Right lung (tissue), 5 donors: ENCODE results near the gene CYP4F3. TPM values are rescaled to one million over a fixed set of nuclear protein-coding genes. Genes with fewer than 3 reads are reported as not detected.
"Not testable (repeated sequence)": the region's sequence is repeated elsewhere in the genome, so short reads cannot be mapped to it uniquely, and the experiment has no call there.

ENCODE experiments used
- DNase-seq, 2 donors: peaks; one replicate each; pipeline ENCODE4 v3.0.0-alpha.2; 2013
- polyA plus RNA-seq, 5 donors: library from polyadenylated mRNA; unstranded; fragments of 120-200 nt; gene quantifications; one replicate each; pipeline versions ENCODE4 v1.2.1 to v1.2.3, GENCODE V29; 2013; ENCODE audit warnings: inconsistent platforms in 1 of 5, low replicate concordance in 1 of 5; ENCODE audit not compliant: insufficient read length in 5 of 5, insufficient read depth in 1 of 5

The CYP4F3 gene
- polyA plus RNA-seq, 5 donors: 0.09 to 1.1 (median 0.27) TPM

GRCh38 chr19:15629003-15629880 lies 11.5 kb upstream of the CYP4F3 start:
- peak; percentile 27 to 46 for DNase-seq

GRCh38 chr19:15631817-15632216 lies 8.9 kb upstream of the CYP4F3 start:
- DNase-seq: no peak

GRCh38 chr19:15633082-15633835 lies 7.4 kb upstream of the CYP4F3 start:
- no peak for DNase-seq

- DNase-seq: no peak
These were observed 6.6 kb upstream of the CYP4F3 start for GRCh38 chr19:15634105-15634504.

- no peak for DNase-seq
These were observed 5.5 kb upstream of the CYP4F3 start for GRCh38 chr19:15635016-15635805.

GRCh38 chr19:15636026-15636425 lies 4.7 kb upstream of the CYP4F3 start:
- no peak for DNase-seq

GRCh38 chr19:15639596-15639995 lies 1.1 kb upstream of the CYP4F3 start:
- DNase-seq: no peak

GRCh38 chr19:15640904-15641597 lies 354 bp downstream of the CYP4F3 start:
- DNase-seq: no peak

- DNase-seq: no peak
These were observed 1.3 kb downstream of the CYP4F3 start for GRCh38 chr19:15641901-15642491.

GRCh38 chr19:15642807-15643206 lies 2.1 kb downstream of the CYP4F3 start:
- no peak for DNase-seq

GRCh38 chr19:15643387-15643786 lies 2.7 kb downstream of the CYP4F3 start:
- no peak for DNase-seq

- no peak for DNase-seq
These were observed 3.5 kb downstream of the CYP4F3 start for GRCh38 chr19:15644066-15644741.

- no peak for DNase-seq
These were observed 4.1 kb downstream of the CYP4F3 start for GRCh38 chr19:15644816-15645215.

GRCh38 chr19:15649526-15649925 lies 8.8 kb downstream of the CYP4F3 start:
- no peak for DNase-seq

GRCh38 chr19:15650123-15650522 lies 9.4 kb downstream of the CYP4F3 start:
- DNase-seq: not testable (repeated sequence)

- DNase-seq: no peak
These were observed 11.1 kb downstream of the CYP4F3 start for GRCh38 chr19:15651791-15652190.

- DNase-seq: no peak
These were observed 12.0 kb downstream of the CYP4F3 start for GRCh38 chr19:15652559-15653278.

- DNase-seq: no peak
These were observed 15.8 kb downstream of the CYP4F3 start for GRCh38 chr19:15656467-15656866.

GRCh38 chr19:15663247-15663646 lies 22.6 kb downstream of the CYP4F3 start:
- DNase-seq: no peak

GRCh38 chr19:15666186-15666585 lies 25.5 kb downstream of the CYP4F3 start:
- no peak for DNase-seq
